ENCODE measurements around the gene BUD13. TPM values are rescaled to one million over a fixed set of nuclear protein-coding genes. Genes with fewer than 3 reads are reported as not detected.
A peak's percentile ranks its signal among the peaks of the same experiment; 100 is the strongest.

The BUD13 gene
- total RNA-seq, 2 donors from 2014 or later, result 8.9 to 15.8 TPM

GRCh38 chr11:116793772-116794097 lies 20.9 kb upstream of the BUD13 start:
- intact Hi-C loops (cut with DNase I), result loop anchor here (5.0 to 10.0 kb wide), 2 partner anchors 44 to 311 kb away; partner anchors contain the start of gene APOA1
- 100% methylated on average over 1 of the region's 1 CpG for WGBS, 2 donors
- H3K36me3 ChIP-seq (replicated peaks in 1 of 2; ENCODE audit: insufficient read depth in 1 of 2, low read depth in 2 of 2), result no peaks in the 10 kb centered on the region
- H3K4me3 ChIP-seq, result no peak overlapping the region
- TF ChIP-seq POLR2A (IDR thresholded peaks at IDR 0.05) (peak in 1 of 3 donors; percentile 1), CTCF (IDR thresholded peaks at IDR 0.05) (no peak)
- H3K4me1 ChIP-seq, result peaks cover 39% of the 10 kb centered on the region
- H3K27ac ChIP-seq, result no peak overlapping the region
- H3K9me3 ChIP-seq, result no peaks in the 10 kb centered on the region
- DNase-seq (peak in 1 of 4 donors; percentile 32), ATAC-seq (peak; percentile 54)
- no peaks in the 10 kb centered on the region for H3K27me3 ChIP-seq

- H3K4me3 ChIP-seq, result no peak overlapping the region
- intact Hi-C loops (cut with DNase I), result loop anchor here (5.0 to 10.0 kb wide), 2 partner anchors 44 to 312 kb away; partner anchors contain the start of gene APOA1
- no peaks in the 10 kb centered on the region for H3K27me3 ChIP-seq
- H3K36me3 ChIP-seq (replicated peaks in 1 of 2; ENCODE audit: insufficient read depth in 1 of 2, low read depth in 2 of 2), result no peaks in the 10 kb centered on the region
- H3K4me1 ChIP-seq, result peaks cover 43% of the 10 kb centered on the region
- no peak for ATAC-seq
- TF ChIP-seq CTCF (IDR thresholded peaks at IDR 0.05), result no peak
- TF ChIP-seq POLR2A (IDR thresholded peaks at IDR 0.05), result no peak
- DNase-seq, result no peak
- no peaks in the 10 kb centered on the region for H3K9me3 ChIP-seq
- H3K27ac ChIP-seq, result no peak overlapping the region
- WGBS, 2 donors, result 56 to 68% methylated on average over 8 of the region's 8 CpGs
Measured at GRCh38 chr11:116792869-116793771, 20.3 kb upstream of the BUD13 start.

GRCh38 chr11:116792144-116792868 lies 19.5 kb upstream of the BUD13 start:
- H3K9me3 ChIP-seq, result no peaks in the 10 kb centered on the region
- intact Hi-C loops (cut with DNase I), result loop anchor here (5.0 to 10.0 kb wide), 2 partner anchors 45 to 312 kb away; partner anchors contain the start of gene APOA1
- 57 to 72% methylated on average over 7 to 8 of the region's 8 CpGs for WGBS, 2 donors
- H3K27ac ChIP-seq, result no peak overlapping the region
- DNase-seq, result no peak
- H3K4me3 ChIP-seq, result no peak overlapping the region
- no peak for ATAC-seq
- peaks cover 36% of the 10 kb centered on the region for H3K4me1 ChIP-seq
- H3K36me3 ChIP-seq (replicated peaks in 1 of 2; ENCODE audit: insufficient read depth in 1 of 2, low read depth in 2 of 2), result no peaks in the 10 kb centered on the region
- no peak for TF ChIP-seq POLR2A (IDR thresholded peaks at IDR 0.05)
- no peak for TF ChIP-seq CTCF (IDR thresholded peaks at IDR 0.05)
- H3K27me3 ChIP-seq, result no peaks in the 10 kb centered on the region

- no peak within 1 kb of the TSS for H3K4me3 ChIP-seq
- intact Hi-C loops (cut with DNase I), result loop anchor here (5.0 to 10.0 kb wide), 2 partner anchors 46 to 313 kb away; partner anchors contain the start of gene APOA1
Measured at GRCh38 chr11:116791813-116792143, 19.0 kb upstream of the BUD13 start, which contains the start of gene APOA5. Gene APOA5, minus strand, starts transcription at chr11:116791879. Its CDS starts 19 bp downstream, at chr11:116791860.

More at GRCh38 chr11:116791813-116792143, 19.0 kb upstream of the BUD13 start, which contains the start of gene APOA5:
- no peaks in the 10 kb centered on the region for H3K27me3 ChIP-seq
- DNase-seq (no peak), ATAC-seq (no peak)
- no peak within 1 kb of the TSS for H3K27ac ChIP-seq
- H3K36me3 ChIP-seq (replicated peaks in 1 of 2; ENCODE audit: insufficient read depth in 1 of 2, low read depth in 2 of 2), result no peaks in the 10 kb centered on the region
- WGBS, 2 donors, result 88 to 95% methylated on average over 5 to 7 of the region's 7 CpGs
- no peak for TF ChIP-seq POLR2A (IDR thresholded peaks at IDR 0.05)
- no peak for TF ChIP-seq CTCF (IDR thresholded peaks at IDR 0.05)
- H3K9me3 ChIP-seq, result no peaks in the 10 kb centered on the region
- H3K4me1 ChIP-seq, result peaks cover 40% of the 10 kb centered on the region

All from body of pancreas (tissue), 4 donors.